Omental fat pad (tissue), 4 donors: ENCODE data around the gene IGSF21. TPM values are rescaled to one million over a fixed set of nuclear protein-coding genes. Genes with fewer than 3 reads are reported as not detected.

Source experiments
- ATAC-seq: fragments of 150-250 bp; one replicate; pipeline ENCODE4 v1.9.1; 2016; ENCODE audit warnings: mild to moderate bottlenecking, moderate library complexity; ENCODE audit not compliant: low FRiP score
- DNase-seq: peaks from one replicate; pipeline ENCODE4 v3.0.0-alpha.2; 2019; ENCODE audit warnings: low spot score
- total RNA-seq, 4 donors: library from RNA; depleted of rRNA; stranded (reverse); fragments of >200 nt; gene quantifications; one replicate each; pipeline ENCODE4 v1.1.0, GENCODE V29; 2016
- TF ChIP-seq, protein P1 (sequence below), 3 donors: fragments of 450-650 bp; IDR thresholded peaks; one replicate each; pipeline ENCODE4 v1.5.1; 2016 to 2017; ENCODE audit warnings: antibody characterized with exemption in 3 of 3, mild to moderate bottlenecking in 3 of 3, moderate library complexity in 2 of 3

Gene IGSF21
- total RNA-seq, 4 donors from 2014 or later = 0.56 to 7.8 (median 7.4) TPM; not detected in 1

DNA sequence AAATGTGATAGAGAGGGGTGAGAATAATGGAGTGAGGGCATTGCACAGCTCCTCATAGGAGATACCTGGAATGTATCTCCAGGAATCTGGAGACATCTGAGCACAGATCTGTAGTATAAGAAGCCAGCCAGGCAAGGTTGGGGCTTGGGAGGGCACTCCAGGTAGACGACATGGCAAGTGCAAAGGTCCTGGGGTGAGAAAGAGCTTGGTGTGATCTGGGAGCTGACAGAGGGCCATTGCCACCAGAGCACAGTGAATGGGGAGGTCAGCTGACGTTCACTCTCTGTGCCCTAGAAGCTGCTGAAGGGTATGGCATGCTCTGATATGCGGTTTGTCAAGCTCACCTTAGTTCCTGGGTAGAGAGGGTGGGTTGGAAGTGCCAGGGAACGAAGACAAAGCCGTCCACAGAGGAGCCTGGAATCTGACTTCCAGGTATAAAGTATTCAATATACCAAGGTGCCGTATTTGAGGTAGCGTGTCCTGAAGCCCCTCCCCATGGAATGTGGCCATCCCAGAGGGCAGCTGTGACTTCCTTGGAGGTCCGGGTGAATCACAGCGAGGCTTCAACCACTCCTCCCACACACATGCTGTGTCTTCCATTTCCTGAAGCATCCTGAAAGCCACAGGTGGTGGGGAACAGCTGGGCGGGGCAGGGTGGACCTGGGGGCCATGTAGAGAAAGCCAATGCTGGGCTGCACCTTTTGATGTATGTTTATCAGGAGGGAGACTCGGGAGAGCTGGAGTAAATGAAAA, 190.5 kb downstream of the IGSF21 start:
- TF ChIP-seq, protein P1, sequence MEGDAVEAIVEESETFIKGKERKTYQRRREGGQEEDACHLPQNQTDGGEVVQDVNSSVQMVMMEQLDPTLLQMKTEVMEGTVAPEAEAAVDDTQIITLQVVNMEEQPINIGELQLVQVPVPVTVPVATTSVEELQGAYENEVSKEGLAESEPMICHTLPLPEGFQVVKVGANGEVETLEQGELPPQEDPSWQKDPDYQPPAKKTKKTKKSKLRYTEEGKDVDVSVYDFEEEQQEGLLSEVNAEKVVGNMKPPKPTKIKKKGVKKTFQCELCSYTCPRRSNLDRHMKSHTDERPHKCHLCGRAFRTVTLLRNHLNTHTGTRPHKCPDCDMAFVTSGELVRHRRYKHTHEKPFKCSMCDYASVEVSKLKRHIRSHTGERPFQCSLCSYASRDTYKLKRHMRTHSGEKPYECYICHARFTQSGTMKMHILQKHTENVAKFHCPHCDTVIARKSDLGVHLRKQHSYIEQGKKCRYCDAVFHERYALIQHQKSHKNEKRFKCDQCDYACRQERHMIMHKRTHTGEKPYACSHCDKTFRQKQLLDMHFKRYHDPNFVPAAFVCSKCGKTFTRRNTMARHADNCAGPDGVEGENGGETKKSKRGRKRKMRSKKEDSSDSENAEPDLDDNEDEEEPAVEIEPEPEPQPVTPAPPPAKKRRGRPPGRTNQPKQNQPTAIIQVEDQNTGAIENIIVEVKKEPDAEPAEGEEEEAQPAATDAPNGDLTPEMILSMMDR (IDR thresholded peaks at IDR 0.05) = no peak
- DNase-seq = no peak
- ATAC-seq = no peak

DNA sequence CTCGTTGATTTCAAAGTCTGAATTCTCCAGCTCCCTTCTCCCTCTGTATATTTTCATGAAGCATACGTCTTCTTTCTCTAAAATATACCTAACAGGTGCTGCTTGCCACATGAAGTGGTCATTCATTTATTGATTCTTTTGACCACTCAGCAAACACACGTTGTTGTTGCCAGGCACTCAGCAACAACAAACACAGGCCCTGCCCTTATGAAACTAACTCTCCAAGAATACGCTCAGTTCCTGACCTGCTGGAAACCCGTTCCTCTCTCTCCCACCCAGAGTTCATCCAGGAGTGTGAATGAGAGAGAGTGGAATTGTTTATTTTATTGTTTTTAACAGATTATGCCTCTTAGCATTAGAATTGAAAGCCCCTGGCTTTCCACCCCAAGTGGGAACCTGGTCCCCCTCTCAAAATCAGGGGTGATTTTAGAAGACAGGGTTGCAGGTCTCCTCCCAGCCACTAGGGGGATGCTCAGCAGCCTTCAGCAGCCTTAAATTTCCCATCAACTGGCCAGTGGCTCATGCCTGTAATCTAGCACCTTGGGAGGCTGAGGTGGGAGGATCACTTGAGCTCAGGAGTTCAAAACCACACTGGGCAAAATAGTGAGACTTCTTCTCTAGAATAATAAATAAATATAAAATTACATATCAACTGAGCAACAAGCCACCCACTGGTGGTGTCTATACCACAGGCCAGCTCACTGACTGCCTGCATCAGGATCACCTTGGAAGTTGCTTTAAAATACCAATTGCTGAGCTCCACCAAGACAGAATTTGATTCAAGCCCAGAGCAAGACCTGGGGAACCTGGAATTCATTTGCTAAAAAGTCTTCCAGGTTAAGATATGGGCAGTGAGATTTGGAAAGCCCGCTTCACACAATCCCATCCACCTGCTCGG, 192.1 kb downstream of the IGSF21 start:
- DNase-seq = no peak
- TF ChIP-seq, protein P1 (IDR thresholded peaks at IDR 0.05) = peak in 1 of 3 donors; percentile 7
- no peak for ATAC-seq

DNA sequence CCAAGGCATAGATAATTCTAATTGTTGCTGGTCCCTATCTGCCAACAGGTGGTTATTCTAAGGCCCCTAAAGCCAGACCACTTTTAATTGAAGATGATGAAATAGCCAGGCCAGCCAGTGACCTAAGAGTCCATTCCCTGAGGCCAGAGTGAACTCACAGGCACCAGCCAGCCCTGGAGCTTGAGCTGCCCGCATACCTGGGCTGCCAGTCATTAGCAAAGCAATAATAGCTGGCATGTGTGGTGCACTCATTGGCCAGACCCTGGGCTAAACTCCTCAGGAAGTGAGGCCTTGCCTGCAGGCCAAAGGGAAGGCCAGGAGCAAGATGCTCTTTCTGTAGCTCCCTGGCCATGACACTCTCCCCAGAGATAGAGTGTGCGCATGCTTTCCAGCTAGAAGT, 192.8 kb downstream of the IGSF21 start:
- ATAC-seq = no peak
- DNase-seq = no peak
- TF ChIP-seq, protein P1 (IDR thresholded peaks at IDR 0.05) = no peak

DNA sequence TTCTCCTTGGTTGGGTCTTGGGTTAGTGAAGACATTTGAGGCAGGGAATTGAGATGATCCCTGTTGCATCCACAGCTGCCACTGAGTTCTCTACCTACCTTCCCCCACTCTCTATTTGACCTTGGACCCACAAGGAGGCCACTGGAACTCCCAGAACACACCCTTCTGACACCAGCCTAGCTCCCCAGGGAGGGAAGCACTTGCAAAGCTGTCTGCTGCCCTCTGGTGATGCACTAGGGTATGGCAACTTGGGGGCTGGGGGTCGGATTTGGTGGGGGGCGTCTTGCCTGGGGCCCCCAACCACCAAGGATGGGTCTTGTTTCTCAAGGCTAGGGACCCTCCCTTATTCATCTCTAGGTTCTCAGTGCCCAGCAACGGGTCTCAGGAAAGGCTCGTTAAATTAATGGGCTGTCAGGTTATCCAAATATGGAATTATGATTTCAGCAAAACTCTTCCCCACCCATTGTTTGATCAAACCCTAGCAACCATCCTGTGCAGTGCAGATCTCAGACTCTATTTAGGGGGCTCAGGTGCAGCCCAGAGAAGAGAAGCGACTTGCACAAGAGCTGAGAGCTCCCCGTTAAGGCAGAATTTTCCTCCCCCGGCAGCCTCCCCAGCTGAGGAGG, 195.3 kb downstream of the IGSF21 start:
- DNase-seq (no peak), ATAC-seq (no peak)
- TF ChIP-seq, protein P1 (IDR thresholded peaks at IDR 0.05) = no peak

DNA sequence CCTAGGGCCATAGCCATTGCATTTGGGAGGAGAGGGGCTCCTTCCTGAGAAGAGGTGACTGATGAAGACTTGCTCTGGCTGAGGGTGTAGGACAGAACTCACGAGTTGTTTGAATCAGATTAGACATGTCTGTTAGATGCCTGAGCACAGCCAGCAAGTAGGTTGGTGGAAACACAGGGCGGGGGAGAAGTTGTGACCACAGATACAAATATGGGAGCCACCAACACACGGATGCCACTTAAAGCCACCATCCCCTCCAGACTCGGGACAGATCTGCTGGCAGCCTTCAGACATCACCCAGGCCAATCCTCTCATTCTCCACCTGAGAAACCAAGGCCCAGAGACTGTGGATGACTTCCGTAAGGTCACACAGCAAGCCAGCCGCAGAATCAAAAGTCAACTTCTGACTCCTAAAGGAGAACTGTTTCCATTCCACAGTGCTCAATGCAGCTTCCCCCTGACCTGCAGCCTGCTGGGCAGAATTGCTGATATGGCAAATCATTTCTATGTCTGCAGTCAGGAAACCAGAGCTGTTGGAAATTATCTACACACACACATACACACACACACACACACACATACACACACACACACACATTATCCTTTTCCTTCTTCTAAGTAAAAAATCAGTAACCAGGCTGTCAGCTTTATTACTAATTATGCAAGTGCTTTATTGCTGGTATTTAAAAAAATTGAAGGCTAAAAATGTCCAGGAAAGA, 196.7 kb downstream of the IGSF21 start:
- TF ChIP-seq, protein P1 (IDR thresholded peaks at IDR 0.05) = no peak
- DNase-seq (no peak), ATAC-seq (no peak)

DNA sequence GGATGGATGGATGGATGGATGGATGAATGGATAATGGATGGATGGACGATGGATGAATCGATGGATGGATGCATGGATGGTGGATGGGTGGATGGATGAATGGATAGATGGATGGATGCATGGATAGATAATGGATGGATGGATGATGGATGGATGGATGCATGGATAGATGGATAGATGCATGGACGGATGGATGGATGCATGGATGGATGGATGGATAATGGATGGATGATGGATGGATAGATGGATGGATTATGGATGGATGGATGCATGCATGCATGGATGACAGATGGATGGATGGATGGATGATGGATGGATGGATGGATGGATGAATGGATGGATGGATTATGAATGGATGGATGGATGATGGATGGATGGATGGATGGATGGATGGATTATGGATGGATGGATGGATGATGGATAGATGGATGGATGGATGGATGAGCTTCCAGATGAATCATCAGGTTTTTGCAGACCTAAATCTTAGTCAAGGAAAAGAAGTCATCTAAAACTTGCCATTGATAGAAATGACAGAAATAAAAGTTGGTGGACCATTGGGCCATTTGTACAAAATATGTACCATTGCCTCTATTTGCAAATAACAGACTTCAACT, 197.7 kb downstream of the IGSF21 start:
- no peak for ATAC-seq
- TF ChIP-seq, protein P1 (IDR thresholded peaks at IDR 0.05) = no peak
- DNase-seq = no peak
